NCI-H1417 (cell line): ENCODE measurements around the gene EXOC4.

Experiments
- DNase-seq, 3 experiments: peaks; one replicate each; lab custom pipeline; 2025; lab: John Stamatoyannopoulos, UW

EXOC4 gene

GRCh38 chr7:133491201-133491691 is 238.4 kb downstream of the EXOC4 start:
- no peak for DNase-seq

GRCh38 chr7:133491846-133492652 is 239.2 kb downstream of the EXOC4 start:
- DNase-seq = no peak

GRCh38 chr7:133497061-133497460 is 244.2 kb downstream of the EXOC4 start:
- DNase-seq = no peak

GRCh38 chr7:133501771-133502170 is 248.9 kb downstream of the EXOC4 start:
- peak in 1 of 3 experiments; percentile 36 for DNase-seq

- peak in 2 of 3 experiments; percentile 17 to 56 for DNase-seq
These were observed 249.6 kb downstream of the EXOC4 start for GRCh38 chr7:133502498-133502897.

GRCh38 chr7:133502972-133503371 is 250.1 kb downstream of the EXOC4 start:
- DNase-seq = no peak

- no peak for DNase-seq
These were observed 251.9 kb downstream of the EXOC4 start for GRCh38 chr7:133504825-133505224.

- no peak for DNase-seq
These were observed 256.9 kb downstream of the EXOC4 start for GRCh38 chr7:133509822-133510221.

- DNase-seq = peak in 1 of 3 experiments; percentile 78
These were observed 257.6 kb downstream of the EXOC4 start for GRCh38 chr7:133510326-133511055.

- DNase-seq = no peak
These were observed 258.4 kb downstream of the EXOC4 start for GRCh38 chr7:133511252-133511651.

GRCh38 chr7:133511708-133512107 is 258.8 kb downstream of the EXOC4 start:
- DNase-seq = no peak

- no peak for DNase-seq
These were observed 259.7 kb downstream of the EXOC4 start for GRCh38 chr7:133512560-133512959.

- peak in 1 of 3 experiments; percentile 13 for DNase-seq
These were observed 260.7 kb downstream of the EXOC4 start for GRCh38 chr7:133513608-133514007.

- DNase-seq = no peak
These were observed 261.7 kb downstream of the EXOC4 start for GRCh38 chr7:133514551-133514950.

GRCh38 chr7:133517766-133518165 is 264.9 kb downstream of the EXOC4 start:
- DNase-seq = no peak

GRCh38 chr7:133518718-133519117 is 265.8 kb downstream of the EXOC4 start:
- no peak for DNase-seq

GRCh38 chr7:133520248-133520647 is 267.4 kb downstream of the EXOC4 start:
- DNase-seq = no peak

GRCh38 chr7:133522501-133522900 is 269.6 kb downstream of the EXOC4 start:
- DNase-seq = no peak

- DNase-seq = peak in 2 of 3 experiments; percentile 28 to 42
These were observed 275.9 kb downstream of the EXOC4 start for GRCh38 chr7:133528796-133529195.

GRCh38 chr7:133529861-133530260 is 277.0 kb downstream of the EXOC4 start:
- peak; percentile 45 to 87 (median 70) for DNase-seq

GRCh38 chr7:133530682-133531081 is 277.8 kb downstream of the EXOC4 start:
- DNase-seq = no peak

GRCh38 chr7:133534816-133535215 is 281.9 kb downstream of the EXOC4 start:
- DNase-seq = peak in 2 of 3 experiments; percentile 3 to 92

- DNase-seq = no peak
These were observed 282.4 kb downstream of the EXOC4 start for GRCh38 chr7:133535308-133535707.
